Activated CD4-positive, CD25-positive, alpha-beta regulatory T cell treated with anti-CD3 and anti-CD28 coated beads, Interleukin-2, amount 50 U/mL, for 72 hours (primary cell): Measurements from ENCODE around the gene LURAP1L.

Experiments
- DNase-seq: peaks from one replicate; pipeline ENCODE4 v3.0.0; 2021

The LURAP1L gene

GRCh38 chr9:12774861-12775678, at the start of gene LURAP1L:
Gene LURAP1L (plus strand): TSS chr9:12775020. CDS start chr9:12775716, 696 bp downstream.
- no peak for DNase-seq

- DNase-seq = no peak
Measured at GRCh38 chr9:12726795-12727194, 48.0 kb upstream of the LURAP1L start.

GRCh38 chr9:12730198-12730597, 44.6 kb upstream of the LURAP1L start:
- DNase-seq = no peak

- DNase-seq = no peak
Measured at GRCh38 chr9:12730927-12731326, 43.9 kb upstream of the LURAP1L start.

- no peak for DNase-seq
Measured at GRCh38 chr9:12732971-12733370, 41.8 kb upstream of the LURAP1L start.

GRCh38 chr9:12735665-12736064, 39.2 kb upstream of the LURAP1L start:
- no peak for DNase-seq

- DNase-seq = no peak
Measured at GRCh38 chr9:12737871-12738270, 36.9 kb upstream of the LURAP1L start.

- DNase-seq = no peak
Measured at GRCh38 chr9:12739014-12739652, 35.7 kb upstream of the LURAP1L start.

GRCh38 chr9:12740845-12741244, 34.0 kb upstream of the LURAP1L start:
- no peak for DNase-seq

GRCh38 chr9:12748016-12748415, 26.8 kb upstream of the LURAP1L start:
- DNase-seq = no peak

- DNase-seq = no peak
Measured at GRCh38 chr9:12748954-12749353, 25.9 kb upstream of the LURAP1L start.

GRCh38 chr9:12753931-12754330, 20.9 kb upstream of the LURAP1L start:
- no peak for DNase-seq

- DNase-seq = no peak
Measured at GRCh38 chr9:12759761-12760160, 15.1 kb upstream of the LURAP1L start.

- DNase-seq = no peak
Measured at GRCh38 chr9:12760758-12761157, 14.1 kb upstream of the LURAP1L start.

GRCh38 chr9:12764150-12764549, 10.7 kb upstream of the LURAP1L start:
- DNase-seq = no peak

GRCh38 chr9:12765088-12765798, 9.6 kb upstream of the LURAP1L start:
- no peak for DNase-seq

- no peak for DNase-seq
Measured at GRCh38 chr9:12766357-12766756, 8.5 kb upstream of the LURAP1L start.

GRCh38 chr9:12770261-12770660, 4.6 kb upstream of the LURAP1L start:
- no peak for DNase-seq

- DNase-seq = no peak
Measured at GRCh38 chr9:12771891-12772290, 2.9 kb upstream of the LURAP1L start.

- DNase-seq = no peak
Measured at GRCh38 chr9:12773562-12773961, 1.3 kb upstream of the LURAP1L start.

GRCh38 chr9:12775679-12776512, 1.1 kb downstream of the LURAP1L start:
- DNase-seq = no peak

GRCh38 chr9:12776513-12777055, 1.8 kb downstream of the LURAP1L start:
- no peak for DNase-seq
